CD8-positive, alpha-beta memory T cell (primary cell): ENCODE data around the gene CAMK2N1. TPM values are rescaled to one million over a fixed set of nuclear protein-coding genes. Genes with fewer than 3 reads are reported as not detected.

Source experiments
- CTCF ChIA-PET: fragments of 350-600 bp; sonication (Branson Sonifier 250); formaldehyde crosslinking; loops from one replicate; lab custom pipeline; 2021; ENCODE audit warnings: antibody characterized with exemption; lab: Charles Lee
- POLR2A ChIA-PET: fragments of 350-600 bp; sonication (Branson Sonifier 250); formaldehyde crosslinking; loops from one replicate; lab custom pipeline; 2021; ENCODE audit warnings: antibody characterized with exemption; lab: Charles Lee
- DNase-seq, 5 donors: peaks; one replicate each; pipeline versions ENCODE4 v3.0.0 to v3.0.0-alpha.2; 2020 to 2022; ENCODE audit warnings: mixed read lengths in 1 of 5
- H3K27ac ChIP-seq: one replicate; pipeline ENCODE4 v1.7.0; 2013; ENCODE audit warnings: low read depth, mild to moderate bottlenecking, low read length, moderate library complexity
- H3K27me3 ChIP-seq: 2 replicates; pipeline ENCODE4 v1.7.0; 2013; ENCODE audit warnings: low read length, mild to moderate bottlenecking; ENCODE audit not compliant: insufficient read depth, poor library complexity, severe bottlenecking
- H3K36me3 ChIP-seq: 2 replicates; pipeline ENCODE4 v1.7.0; 2013; ENCODE audit warnings: mild to moderate bottlenecking, low read length, moderate library complexity; ENCODE audit not compliant: insufficient read depth
- H3K4me1 ChIP-seq: 2 replicates; pipeline ENCODE4 v1.7.0; 2013; ENCODE audit warnings: mild to moderate bottlenecking, low read length, moderate library complexity; ENCODE audit not compliant: insufficient read depth
- H3K4me3 ChIP-seq: 2 replicates; pipeline ENCODE4 v1.7.0; 2013; ENCODE audit warnings: mild to moderate bottlenecking, low read length
- H3K9me3 ChIP-seq: 2 replicates; pipeline ENCODE4 v1.7.0; 2013; ENCODE audit warnings: mild to moderate bottlenecking, low read length
- H3K27ac Mint-ChIP-seq, 8 donors: one replicate each; pipeline ENCODE4 v1.8.0; 2020 to 2021; ENCODE audit warnings: mixed read lengths in 8 of 8, mild to moderate bottlenecking in 6 of 8, inconsistent platforms in 3 of 8, moderate library complexity in 3 of 8
- H3K27me3 Mint-ChIP-seq, 2 donors: one replicate each; pipeline ENCODE4 v1.8.0; 2020 to 2021; ENCODE audit warnings: mixed read lengths in 2 of 2, mild to moderate bottlenecking in 1 of 2, moderate library complexity in 1 of 2
- H3K36me3 Mint-ChIP-seq, 3 donors: one replicate each; pipeline ENCODE4 v1.8.0; 2020 to 2021; ENCODE audit warnings: mixed read lengths in 3 of 3, inconsistent platforms in 1 of 3, mild to moderate bottlenecking in 1 of 3
- H3K4me1 Mint-ChIP-seq, 3 donors: one replicate each; pipeline ENCODE4 v1.8.0; 2020 to 2021; ENCODE audit warnings: mixed read lengths in 3 of 3, inconsistent platforms in 1 of 3, mild to moderate bottlenecking in 1 of 3
- H3K4me3 Mint-ChIP-seq, 7 donors: one replicate each; pipeline ENCODE4 v1.8.0; 2020 to 2021; ENCODE audit warnings: mixed read lengths in 7 of 7, mild to moderate bottlenecking in 6 of 7, moderate library complexity in 4 of 7, inconsistent platforms in 2 of 7
- H3K9me3 Mint-ChIP-seq, 5 donors: one replicate each; pipeline ENCODE4 v1.8.0; 2020 to 2022; ENCODE audit warnings: mixed read lengths in 5 of 5, mild to moderate bottlenecking in 3 of 5, moderate library complexity in 2 of 5, inconsistent platforms in 1 of 5
- polyA plus RNA-seq: library from polyadenylated mRNA; unstranded; fragments of 300-500 nt; fragmentation: Illumina TruSeq; gene quantifications from one replicate; pipeline ENCODE4 v1.2.3, GENCODE V29; 2021
- total RNA-seq, 2 experiments: library from RNA; stranded (reverse); gene quantifications; one replicate each; pipeline ENCODE4 v1.2.3, GENCODE V29; 2021

CAMK2N1 gene
- total and polyA plus RNA-seq, 3 experiments from 2014 or later, result 1.7 to 2.8 (median 2.8) TPM

GRCh38 chr1:20446796-20447195, 39.2 kb downstream of the CAMK2N1 start:
- Histone ChIP-seq H3K4me1 (no peaks in the 10 kb centered on the region), H3K4me3 (no peak overlapping the region), H3K9me3 (no peaks in the 10 kb centered on the region), H3K27me3 (no peaks in the 10 kb centered on the region), H3K27ac (no peak overlapping the region), H3K36me3 (no peaks in the 10 kb centered on the region)
- no peaks in the 10 kb centered on the region for H3K36me3 Mint-ChIP-seq
- no peak overlapping the region for H3K27ac Mint-ChIP-seq
- H3K27me3 Mint-ChIP-seq, result peaks cover 8 to 28% of the 10 kb centered on the region in 2 donors
- no peaks in the 10 kb centered on the region for H3K4me1 Mint-ChIP-seq
- H3K9me3 Mint-ChIP-seq, result no peaks in the 10 kb centered on the region
- H3K4me3 Mint-ChIP-seq, result no peak overlapping the region
- ChIA-PET POLR2A (no interaction called here), CTCF (no interaction called here)
- DNase-seq, result no peak

GRCh38 chr1:20445956-20446355, 40.1 kb downstream of the CAMK2N1 start:
- POLR2A ChIA-PET, result no interaction called here
- Histone ChIP-seq H3K36me3 (no peaks in the 10 kb centered on the region), H3K27ac (no peak overlapping the region), H3K4me1 (no peaks in the 10 kb centered on the region), H3K27me3 (no peaks in the 10 kb centered on the region), H3K4me3 (no peak overlapping the region), H3K9me3 (no peaks in the 10 kb centered on the region)
- Mint-ChIP-seq H3K4me1 (no peaks in the 10 kb centered on the region), H3K27me3 (peaks cover 8 to 24% of the 10 kb centered on the region in 2 donors), H3K4me3 (no peak overlapping the region), H3K27ac (no peak overlapping the region), H3K36me3 (no peaks in the 10 kb centered on the region), H3K9me3 (no peaks in the 10 kb centered on the region)
- no peak for DNase-seq
- CTCF ChIA-PET, result no interaction called here

GRCh38 chr1:20443703-20444586, 42.1 kb downstream of the CAMK2N1 start:
- Histone ChIP-seq H3K27me3 (no peaks in the 10 kb centered on the region), H3K9me3 (no peaks in the 10 kb centered on the region), H3K36me3 (no peaks in the 10 kb centered on the region), H3K27ac (no peak overlapping the region), H3K4me3 (no peak overlapping the region), H3K4me1 (no peaks in the 10 kb centered on the region)
- DNase-seq, result no peak
- Mint-ChIP-seq H3K4me3 (no peak overlapping the region), H3K4me1 (no peaks in the 10 kb centered on the region), H3K27ac (no peak overlapping the region), H3K27me3 (peaks cover 1 to 6% of the 10 kb centered on the region in 2 donors), H3K36me3 (no peaks in the 10 kb centered on the region), H3K9me3 (no peaks in the 10 kb centered on the region)
- POLR2A ChIA-PET, result no interaction called here
- CTCF ChIA-PET, result no interaction called here

- CTCF ChIA-PET, result no interaction called here
- no peak overlapping the region for H3K27ac ChIP-seq
These were observed 42.9 kb downstream of the CAMK2N1 start for GRCh38 chr1:20442920-20443625.

GRCh38 chr1:20440785-20441200, 45.2 kb downstream of the CAMK2N1 start:
- H3K9me3 Mint-ChIP-seq, result no peaks in the 10 kb centered on the region
- H3K27ac Mint-ChIP-seq, result peak overlapping the region in 1 of 8 donors; percentile 63
- H3K4me3 ChIP-seq, result no peak overlapping the region
- DNase-seq, result peak; percentile 5 to 57 (median 26)
- H3K27me3 ChIP-seq, result no peaks in the 10 kb centered on the region
- peaks cover 8 to 14% of the 10 kb centered on the region in 2 donors for H3K27me3 Mint-ChIP-seq
- POLR2A ChIA-PET, result interaction anchor here (0.6 kb wide), 1 partner anchor 635 kb away, joined by 7 read pairs; no protein-coding TSS in a partner anchor
- no peaks in the 10 kb centered on the region for H3K9me3 ChIP-seq
- H3K4me1 ChIP-seq, result no peaks in the 10 kb centered on the region
- no peaks in the 10 kb centered on the region for H3K36me3 Mint-ChIP-seq
- H3K4me3 Mint-ChIP-seq, result no peak overlapping the region
- H3K27ac ChIP-seq, result no peak overlapping the region
- H3K36me3 ChIP-seq, result no peaks in the 10 kb centered on the region
- CTCF ChIA-PET, result no interaction called here
- no peaks in the 10 kb centered on the region for H3K4me1 Mint-ChIP-seq

More at GRCh38 chr1:20442920-20443625, 42.9 kb downstream of the CAMK2N1 start:
- Histone ChIP-seq H3K27me3 (no peaks in the 10 kb centered on the region), H3K4me1 (no peaks in the 10 kb centered on the region), H3K36me3 (no peaks in the 10 kb centered on the region), H3K4me3 (no peak overlapping the region), H3K9me3 (no peaks in the 10 kb centered on the region)
- H3K27me3 Mint-ChIP-seq, result peaks cover 1 to 5% of the 10 kb centered on the region in 2 donors
- no peaks in the 10 kb centered on the region for H3K36me3 Mint-ChIP-seq
- H3K4me3 Mint-ChIP-seq, result no peak overlapping the region
- POLR2A ChIA-PET, result no interaction called here
- H3K9me3 Mint-ChIP-seq, result no peaks in the 10 kb centered on the region
- no peaks in the 10 kb centered on the region for H3K4me1 Mint-ChIP-seq
- no peak overlapping the region for H3K27ac Mint-ChIP-seq
- DNase-seq, result no peak

GRCh38 chr1:20439282-20439681, 46.7 kb downstream of the CAMK2N1 start:
- Mint-ChIP-seq H3K9me3 (no peaks in the 10 kb centered on the region), H3K4me3 (no peak overlapping the region), H3K36me3 (no peaks in the 10 kb centered on the region), H3K27me3 (peaks cover 16 to 29% of the 10 kb centered on the region in 2 donors), H3K4me1 (no peaks in the 10 kb centered on the region), H3K27ac (no peak overlapping the region)
- ChIA-PET CTCF (interaction anchor here (0.6 kb wide), 1 partner anchor 567 kb away, joined by 3 read pairs; no protein-coding TSS in a partner anchor), POLR2A (no interaction called here)
- no peaks in the 10 kb centered on the region for H3K36me3 ChIP-seq
- no peak for DNase-seq
- no peaks in the 10 kb centered on the region for H3K27me3 ChIP-seq
- H3K4me3 ChIP-seq, result no peak overlapping the region
- no peak overlapping the region for H3K27ac ChIP-seq
- no peaks in the 10 kb centered on the region for H3K9me3 ChIP-seq
- H3K4me1 ChIP-seq, result no peaks in the 10 kb centered on the region

DNA sequence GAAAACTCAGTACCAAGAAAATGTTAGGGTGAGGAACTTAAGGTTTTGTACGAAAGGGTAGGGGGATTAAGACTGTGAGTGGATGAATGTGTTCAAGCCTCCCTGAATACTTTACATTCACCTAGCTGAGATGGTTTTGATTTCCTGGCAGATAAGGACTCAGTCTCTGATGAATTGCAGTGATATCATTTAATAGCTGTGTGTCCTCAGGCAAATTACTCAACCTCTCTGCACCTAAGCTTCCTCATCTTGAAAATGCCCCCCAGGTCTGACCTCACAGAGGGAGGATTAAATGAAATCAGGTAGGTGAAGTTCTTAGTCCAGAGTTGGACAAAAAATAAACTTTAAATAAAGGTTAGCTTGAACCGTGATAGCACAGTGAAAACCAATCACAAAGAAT, 48.4 kb downstream of the CAMK2N1 start:
- H3K9me3 ChIP-seq, result no peaks in the 10 kb centered on the region
- no peaks in the 10 kb centered on the region for H3K36me3 Mint-ChIP-seq
- H3K9me3 Mint-ChIP-seq, result no peaks in the 10 kb centered on the region
- no peaks in the 10 kb centered on the region for H3K27me3 ChIP-seq
- H3K4me3 ChIP-seq, result no peak overlapping the region
- no peak overlapping the region for H3K27ac ChIP-seq
- H3K27me3 Mint-ChIP-seq, result peaks cover 20 to 42% of the 10 kb centered on the region in 2 donors
- no peaks in the 10 kb centered on the region for H3K4me1 ChIP-seq
- no peak overlapping the region for H3K4me3 Mint-ChIP-seq
- ChIA-PET POLR2A (no interaction called here), CTCF (no interaction called here)
- no peaks in the 10 kb centered on the region for H3K4me1 Mint-ChIP-seq
- peak overlapping the region in 1 of 8 donors; percentile 36 for H3K27ac Mint-ChIP-seq
- no peaks in the 10 kb centered on the region for H3K36me3 ChIP-seq
- no peak for DNase-seq

DNA sequence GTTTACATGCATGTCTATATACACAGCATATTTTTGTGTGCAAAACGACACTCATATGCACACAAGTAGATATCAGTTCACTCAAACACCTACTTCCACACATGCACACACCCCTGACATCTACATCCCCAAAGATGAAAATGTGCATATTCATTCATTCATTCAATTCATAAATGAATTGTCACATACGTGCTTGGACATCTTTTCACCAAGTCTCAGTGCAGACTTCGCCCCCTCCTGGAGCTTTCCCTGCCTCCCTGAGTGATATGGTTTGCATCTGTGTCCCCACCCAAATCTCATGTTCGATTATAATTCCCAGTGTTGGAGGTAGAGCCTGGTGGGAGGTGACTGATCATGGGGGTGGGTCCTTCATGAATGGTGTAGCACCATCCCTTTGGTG, 53.1 kb downstream of the CAMK2N1 start:
- H3K4me1 Mint-ChIP-seq, result no peaks in the 10 kb centered on the region
- no peak overlapping the region for H3K4me3 Mint-ChIP-seq
- Histone ChIP-seq H3K4me3 (no peak overlapping the region), H3K36me3 (no peaks in the 10 kb centered on the region), H3K27me3 (no peaks in the 10 kb centered on the region), H3K4me1 (no peaks in the 10 kb centered on the region), H3K27ac (no peak overlapping the region), H3K9me3 (no peaks in the 10 kb centered on the region)
- no peak for DNase-seq
- ChIA-PET CTCF (no interaction called here), POLR2A (no interaction called here)
- H3K36me3 Mint-ChIP-seq, result no peaks in the 10 kb centered on the region
- H3K9me3 Mint-ChIP-seq, result no peaks in the 10 kb centered on the region
- H3K27me3 Mint-ChIP-seq, result peaks cover 29 to 71% of the 10 kb centered on the region in 2 donors
- H3K27ac Mint-ChIP-seq, result no peak overlapping the region
